Gastrocnemius medialis (tissue), 4 donors: ENCODE measurements around the gene CDH23.

ENCODE experiments used
- CTCF ChIP-seq, 5 experiments: fragments of 450-650 bp in 3 of 5; fragments of 200-600 bp in 2 of 5; sonication (generic) in 2 of 5; IDR thresholded peaks in 4 of 5; conservative IDR thresholded peaks in 1 of 5; 1 replicate in 4 of 5; 2 replicates in 1 of 5; pipeline ENCODE4 v1.5.1; 2016 to 2019; ENCODE audit warnings: antibody characterized with exemption in 5 of 5, mild to moderate bottlenecking in 3 of 5, moderate library complexity in 3 of 5
- POLR2A ChIP-seq, 2 donors: fragments of 450-650 bp; IDR thresholded peaks; one replicate each; pipeline ENCODE4 v1.6.1; 2017; ENCODE audit warnings: antibody characterized with exemption in 2 of 2, mild to moderate bottlenecking in 2 of 2, moderate library complexity in 2 of 2

- TF ChIP-seq CTCF (IDR thresholded peaks at IDR 0.05 in 4 of 5, conservative IDR thresholded peaks at IDR 0.05 in 1 of 5) (no peak), POLR2A (IDR thresholded peaks at IDR 0.05) (no peak)
Observed at GRCh38 chr10:71432956-71433767, 36.4 kb downstream of the CDH23 start.
